ENCODE data around the gene PLCD3. TPM values are rescaled to one million over a fixed set of nuclear protein-coding genes. Genes with fewer than 3 reads are reported as not detected.

Gene PLCD3
- total and polyA plus RNA-seq, 2 of the 13 experiments (the other 11 are each of a cell fraction or from before 2014, with no cell fraction given), result 11.3 to 39.1 TPM

DNA sequence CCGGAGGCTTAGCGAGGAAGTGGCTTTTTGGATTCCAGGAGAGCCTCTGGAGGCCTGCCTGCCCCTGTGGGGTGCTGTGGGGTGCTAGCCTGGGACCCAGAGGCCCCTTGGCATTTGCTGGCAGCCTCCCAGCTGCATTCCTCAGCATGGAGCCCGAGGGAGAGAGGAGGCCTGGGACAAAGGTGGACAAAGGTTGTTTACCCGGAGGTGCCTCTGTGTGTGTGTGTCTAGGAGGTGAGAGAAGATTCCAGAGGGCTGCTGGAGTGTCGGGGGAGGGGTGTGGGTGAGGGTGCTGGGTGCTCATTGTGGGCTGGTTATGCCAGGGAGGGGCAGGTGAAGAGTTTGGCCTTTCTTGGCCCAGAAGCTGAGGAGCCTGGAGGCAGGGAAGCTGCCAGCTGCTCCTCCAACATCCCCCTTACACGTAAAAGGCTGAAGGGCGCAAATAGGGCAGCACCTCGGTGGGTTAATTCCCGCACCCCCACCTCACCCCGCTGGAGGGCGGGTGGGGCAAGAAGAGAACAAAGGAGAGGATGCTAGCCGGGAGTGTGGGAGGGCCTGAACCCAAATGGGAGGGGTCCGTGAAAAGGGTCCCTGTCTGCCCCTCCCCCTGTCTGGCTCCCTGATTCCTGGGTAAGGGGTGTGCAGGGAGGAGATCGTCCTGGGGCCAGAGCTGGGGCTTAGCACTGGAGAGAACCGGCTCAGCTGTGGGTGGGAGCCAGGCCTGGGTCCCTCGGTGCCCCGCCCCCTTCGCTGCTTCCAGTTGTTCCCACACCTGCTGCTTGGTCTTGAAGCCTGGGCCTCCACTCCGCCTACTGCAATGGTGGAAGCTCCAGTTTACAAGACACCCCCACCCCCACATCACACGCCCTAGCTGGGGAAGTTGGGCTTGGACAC is 39.3 kb upstream of the PLCD3 start (continued):
- TF ChIP-seq MBD4 (IDR thresholded peaks at IDR 0.05; ENCODE audit: borderline replicate concordance, low read length), result no peak
- TF ChIP-seq, protein P1, sequence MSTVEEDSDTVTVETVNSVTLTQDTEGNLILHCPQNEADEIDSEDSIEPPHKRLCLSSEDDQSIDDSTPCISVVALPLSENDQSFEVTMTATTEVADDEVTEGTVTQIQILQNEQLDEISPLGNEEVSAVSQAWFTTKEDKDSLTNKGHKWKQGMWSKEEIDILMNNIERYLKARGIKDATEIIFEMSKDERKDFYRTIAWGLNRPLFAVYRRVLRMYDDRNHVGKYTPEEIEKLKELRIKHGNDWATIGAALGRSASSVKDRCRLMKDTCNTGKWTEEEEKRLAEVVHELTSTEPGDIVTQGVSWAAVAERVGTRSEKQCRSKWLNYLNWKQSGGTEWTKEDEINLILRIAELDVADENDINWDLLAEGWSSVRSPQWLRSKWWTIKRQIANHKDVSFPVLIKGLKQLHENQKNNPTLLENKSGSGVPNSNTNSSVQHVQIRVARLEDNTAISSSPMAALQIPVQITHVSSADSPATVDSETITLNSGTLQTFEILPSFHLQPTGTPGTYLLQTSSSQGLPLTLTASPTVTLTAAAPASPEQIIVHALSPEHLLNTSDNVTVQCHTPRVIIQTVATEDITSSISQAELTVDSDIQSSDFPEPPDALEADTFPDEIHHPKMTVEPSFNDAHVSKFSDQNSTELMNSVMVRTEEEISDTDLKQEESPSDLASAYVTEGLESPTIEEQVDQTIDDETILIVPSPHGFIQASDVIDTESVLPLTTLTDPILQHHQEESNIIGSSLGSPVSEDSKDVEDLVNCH (CRISPR knock-in tag; IDR thresholded peaks at IDR 0.05), result no peak
- peak; percentile 16 for TF ChIP-seq ZNF263 (CRISPR knock-in tag; IDR thresholded peaks at IDR 0.05)
- TF ChIP-seq BRD4 (CRISPR knock-in tag; IDR thresholded peaks at IDR 0.05), result peak; percentile 8
- peak; percentile 34; the same call in 1 of the 2 replicates for TF ChIP-seq RAD21 (CRISPR knock-in tag; IDR thresholded peaks at IDR 0.05)
- TF ChIP-seq, protein P2, sequence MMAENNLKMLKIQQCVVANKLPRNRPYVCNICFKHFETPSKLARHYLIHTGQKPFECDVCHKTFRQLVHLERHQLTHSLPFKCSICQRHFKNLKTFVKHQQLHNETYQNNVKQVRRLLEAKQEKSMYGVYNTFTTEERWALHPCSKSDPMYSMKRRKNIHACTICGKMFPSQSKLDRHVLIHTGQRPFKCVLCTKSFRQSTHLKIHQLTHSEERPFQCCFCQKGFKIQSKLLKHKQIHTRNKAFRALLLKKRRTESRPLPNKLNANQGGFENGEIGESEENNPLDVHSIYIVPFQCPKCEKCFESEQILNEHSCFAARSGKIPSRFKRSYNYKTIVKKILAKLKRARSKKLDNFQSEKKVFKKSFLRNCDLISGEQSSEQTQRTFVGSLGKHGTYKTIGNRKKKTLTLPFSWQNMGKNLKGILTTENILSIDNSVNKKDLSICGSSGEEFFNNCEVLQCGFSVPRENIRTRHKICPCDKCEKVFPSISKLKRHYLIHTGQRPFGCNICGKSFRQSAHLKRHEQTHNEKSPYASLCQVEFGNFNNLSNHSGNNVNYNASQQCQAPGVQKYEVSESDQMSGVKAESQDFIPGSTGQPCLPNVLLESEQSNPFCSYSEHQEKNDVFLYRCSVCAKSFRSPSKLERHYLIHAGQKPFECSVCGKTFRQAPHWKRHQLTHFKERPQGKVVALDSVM (CRISPR knock-in tag; IDR thresholded peaks at IDR 0.05), result peak; percentile 85
- TF ChIP-seq ZNF33A (CRISPR knock-in tag; IDR thresholded peaks at IDR 0.05; ENCODE audit: borderline replicate concordance), result no peak
- TF ChIP-seq ZNF121 (CRISPR knock-in tag; IDR thresholded peaks at IDR 0.05), result peak; percentile 36; the same call in 1 of the 2 replicates
- no peak for TF ChIP-seq HIVEP1 (CRISPR knock-in tag; IDR thresholded peaks at IDR 0.05)
- no peak; the same call in 1 of the 2 replicates for TF ChIP-seq ZBTB8A (CRISPR knock-in tag; IDR thresholded peaks at IDR 0.05; ENCODE audit: borderline replicate concordance, low read depth)
- TF ChIP-seq KDM3A (CRISPR knock-in tag; IDR thresholded peaks at IDR 0.05; ENCODE audit: low read depth), result peak; percentile 49; the same call in 1 of the 2 replicates
- TF ChIP-seq FOXA3 (CRISPR knock-in tag; IDR thresholded peaks at IDR 0.05), result peak; percentile 94
- peak; percentile 79 for TF ChIP-seq HNF4A (CRISPR knock-in tag; IDR thresholded peaks at IDR 0.05)
- TF ChIP-seq, protein P3, sequence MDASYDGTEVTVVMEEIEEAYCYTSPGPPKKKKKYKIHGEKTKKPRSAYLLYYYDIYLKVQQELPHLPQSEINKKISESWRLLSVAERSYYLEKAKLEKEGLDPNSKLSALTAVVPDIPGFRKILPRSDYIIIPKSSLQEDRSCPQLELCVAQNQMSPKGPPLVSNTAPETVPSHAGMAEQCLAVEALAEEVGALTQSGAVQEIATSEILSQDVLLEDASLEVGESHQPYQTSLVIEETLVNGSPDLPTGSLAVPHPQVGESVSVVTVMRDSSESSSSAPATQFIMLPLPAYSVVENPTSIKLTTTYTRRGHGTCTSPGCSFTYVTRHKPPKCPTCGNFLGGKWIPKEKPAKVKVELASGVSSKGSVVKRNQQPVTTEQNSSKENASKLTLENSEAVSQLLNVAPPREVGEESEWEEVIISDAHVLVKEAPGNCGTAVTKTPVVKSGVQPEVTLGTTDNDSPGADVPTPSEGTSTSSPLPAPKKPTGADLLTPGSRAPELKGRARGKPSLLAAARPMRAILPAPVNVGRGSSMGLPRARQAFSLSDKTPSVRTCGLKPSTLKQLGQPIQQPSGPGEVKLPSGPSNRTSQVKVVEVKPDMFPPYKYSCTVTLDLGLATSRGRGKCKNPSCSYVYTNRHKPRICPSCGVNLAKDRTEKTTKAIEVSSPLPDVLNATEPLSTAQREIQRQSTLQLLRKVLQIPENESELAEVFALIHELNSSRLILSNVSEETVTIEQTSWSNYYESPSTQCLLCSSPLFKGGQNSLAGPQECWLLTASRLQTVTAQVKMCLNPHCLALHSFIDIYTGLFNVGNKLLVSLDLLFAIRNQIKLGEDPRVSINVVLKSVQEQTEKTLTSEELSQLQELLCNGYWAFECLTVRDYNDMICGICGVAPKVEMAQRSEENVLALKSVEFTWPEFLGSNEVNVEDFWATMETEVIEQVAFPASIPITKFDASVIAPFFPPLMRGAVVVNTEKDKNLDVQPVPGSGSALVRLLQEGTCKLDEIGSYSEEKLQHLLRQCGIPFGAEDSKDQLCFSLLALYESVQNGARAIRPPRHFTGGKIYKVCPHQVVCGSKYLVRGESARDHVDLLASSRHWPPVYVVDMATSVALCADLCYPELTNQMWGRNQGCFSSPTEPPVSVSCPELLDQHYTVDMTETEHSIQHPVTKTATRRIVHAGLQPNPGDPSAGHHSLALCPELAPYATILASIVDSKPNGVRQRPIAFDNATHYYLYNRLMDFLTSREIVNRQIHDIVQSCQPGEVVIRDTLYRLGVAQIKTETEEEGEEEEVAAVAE (CRISPR knock-in tag; IDR thresholded peaks at IDR 0.05; ENCODE audit: borderline replicate concordance), result peak; percentile 52; the same call in 1 of the 2 replicates
- no peak; the same call in 1 of the 2 replicates for TF ChIP-seq JUNB (CRISPR knock-in tag; IDR thresholded peaks at IDR 0.05; ENCODE audit: borderline replicate concordance)
- TF ChIP-seq ETV5 (CRISPR knock-in tag; IDR thresholded peaks at IDR 0.05; ENCODE audit: borderline replicate concordance), result peak; percentile 85
- TF ChIP-seq KLF6 (CRISPR knock-in tag; IDR thresholded peaks at IDR 0.05), result 0 out of 2 replicates have a peak, but pooled peaks have one; percentile 54
- TF ChIP-seq SPEN (CRISPR knock-in tag; IDR thresholded peaks at IDR 0.05; ENCODE audit: low read depth), result peak; percentile 43
- TF ChIP-seq ZSCAN30 (CRISPR knock-in tag; IDR thresholded peaks at IDR 0.05), result peak; percentile 89; the same call in 1 of the 2 replicates
